Astrocyte of the hippocampus (primary cell): ENCODE measurements around the gene ST14.

Experiments used
- DNase-seq: peaks from one replicate; pipeline ENCODE4 v3.0.0; 2011; ENCODE audit warnings: low read depth, low spot score

Gene ST14

GRCh38 chr11:130159657-130160497 lies at the start of gene ST14:
ST14 (plus strand) TSS chr11:130159782; CDS start chr11:130159980, 198 bp downstream.
- peak; percentile 44 for DNase-seq

GRCh38 chr11:130110339-130111108 lies 49.1 kb upstream of the ST14 start:
- DNase-seq, result no peak

GRCh38 chr11:130112071-130112830 lies 47.3 kb upstream of the ST14 start:
- peak; percentile 60 for DNase-seq

GRCh38 chr11:130114281-130114680 lies 45.3 kb upstream of the ST14 start:
- no peak for DNase-seq

- no peak for DNase-seq
Measured at GRCh38 chr11:130114726-130115125, 44.9 kb upstream of the ST14 start.

GRCh38 chr11:130115218-130115617 lies 44.4 kb upstream of the ST14 start:
- DNase-seq, result peak; percentile 88

GRCh38 chr11:130118165-130118564 lies 41.4 kb upstream of the ST14 start:
- DNase-seq, result no peak

- no peak for DNase-seq
Measured at GRCh38 chr11:130118636-130119387, 40.8 kb upstream of the ST14 start.

GRCh38 chr11:130120045-130120444 lies 39.5 kb upstream of the ST14 start:
- no peak for DNase-seq

- peak; percentile 89 for DNase-seq
Measured at GRCh38 chr11:130121445-130121978, 38.1 kb upstream of the ST14 start.

GRCh38 chr11:130122141-130122575 lies 37.4 kb upstream of the ST14 start:
- DNase-seq, result no peak

- no peak for DNase-seq
Measured at GRCh38 chr11:130123414-130124040, 36.1 kb upstream of the ST14 start.

GRCh38 chr11:130124096-130124495 lies 35.5 kb upstream of the ST14 start:
- DNase-seq, result peak; percentile 81

GRCh38 chr11:130125638-130126037 lies 33.9 kb upstream of the ST14 start:
- no peak for DNase-seq

GRCh38 chr11:130126516-130126915 lies 33.1 kb upstream of the ST14 start:
- no peak for DNase-seq

- no peak for DNase-seq
Measured at GRCh38 chr11:130127509-130127908, 32.1 kb upstream of the ST14 start.

GRCh38 chr11:130128626-130129025 lies 31.0 kb upstream of the ST14 start:
- no peak for DNase-seq

GRCh38 chr11:130129922-130130321 lies 29.7 kb upstream of the ST14 start:
- DNase-seq, result no peak

GRCh38 chr11:130131961-130132850 lies 27.4 kb upstream of the ST14 start:
- DNase-seq, result peak; percentile 80
